Femur (tissue), 1 donor: ENCODE data around the gene CDKAL1.
"Not testable (repeated sequence)": the region's sequence is repeated elsewhere in the genome, so short reads cannot be mapped to it uniquely, and the experiment has no call there.

Experiments
- DNase-seq: peaks from one replicate; pipeline ENCODE4 v3.0.0-alpha.2; 2017

CDKAL1 gene

DNA sequence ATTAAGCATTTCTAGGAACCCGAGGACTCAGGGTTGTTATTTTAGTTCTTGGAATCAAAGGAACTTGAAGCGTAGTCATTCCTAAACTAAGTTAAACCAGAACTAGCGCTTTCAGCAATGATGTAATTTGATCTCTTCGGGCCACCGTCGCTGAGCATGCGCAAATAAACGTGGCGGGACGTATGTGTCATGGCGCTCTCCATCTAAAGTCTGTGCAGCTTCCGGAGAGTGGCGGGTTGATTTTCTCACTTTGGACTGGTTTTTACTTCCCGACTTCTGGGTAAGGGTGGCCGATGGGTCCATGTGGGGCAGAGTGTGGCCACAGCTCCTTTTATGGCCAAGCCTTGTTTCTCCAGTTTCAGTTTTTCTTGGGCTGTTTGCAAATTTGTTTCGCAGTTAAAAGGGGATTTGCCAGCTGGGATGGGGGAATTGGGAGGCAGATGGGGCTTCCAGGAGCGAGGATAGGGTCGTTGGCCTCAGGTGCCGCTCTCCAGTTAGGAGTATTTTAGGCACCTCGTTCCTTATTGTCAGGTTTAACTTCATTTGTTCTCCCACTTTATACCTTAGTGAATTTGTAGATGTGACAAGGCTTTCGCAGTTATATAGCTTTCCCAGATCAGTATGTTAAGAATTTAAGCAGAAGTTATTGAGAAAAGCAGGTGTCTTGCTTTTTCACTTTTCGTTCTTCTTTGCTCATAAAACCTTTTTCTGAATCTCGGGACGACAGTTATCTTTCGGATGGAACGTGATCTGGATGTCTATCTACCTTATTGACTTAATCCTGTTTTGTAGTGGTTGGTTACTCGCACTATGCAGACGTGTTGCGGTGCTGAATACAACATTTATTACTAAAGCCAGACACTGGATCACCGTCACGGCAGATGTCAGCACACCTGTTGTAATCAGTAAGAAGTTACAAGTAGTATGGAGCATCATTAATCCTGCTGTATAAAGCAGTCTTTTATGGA, at the start of gene CDKAL1:
Gene CDKAL1, plus strand, starts transcription at position 163 of the 968 bp plus-strand sequence. CDS start 11,894 bp downstream, outside the sequence.
- peak; percentile 94 for DNase-seq

DNA sequence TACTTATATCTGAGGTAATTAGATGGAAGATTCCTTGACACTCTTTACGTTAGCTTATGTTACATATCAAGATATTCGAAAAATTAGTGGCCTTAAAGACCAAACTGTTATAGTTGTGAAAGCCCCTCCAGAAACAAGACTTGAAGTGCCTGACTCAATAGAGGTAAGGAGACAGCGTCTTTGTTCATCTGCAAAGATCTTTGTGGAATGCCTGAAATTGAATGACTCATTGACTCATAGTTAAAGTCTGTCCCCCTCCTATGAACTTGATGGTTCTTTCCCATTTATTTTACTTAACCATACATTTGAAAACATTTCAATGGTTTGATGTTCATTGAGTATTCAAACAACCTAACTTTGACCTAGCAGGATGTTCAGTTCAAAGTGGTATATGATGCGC, 47.6 kb upstream of the CDKAL1 start:
- DNase-seq, result no peak

DNA sequence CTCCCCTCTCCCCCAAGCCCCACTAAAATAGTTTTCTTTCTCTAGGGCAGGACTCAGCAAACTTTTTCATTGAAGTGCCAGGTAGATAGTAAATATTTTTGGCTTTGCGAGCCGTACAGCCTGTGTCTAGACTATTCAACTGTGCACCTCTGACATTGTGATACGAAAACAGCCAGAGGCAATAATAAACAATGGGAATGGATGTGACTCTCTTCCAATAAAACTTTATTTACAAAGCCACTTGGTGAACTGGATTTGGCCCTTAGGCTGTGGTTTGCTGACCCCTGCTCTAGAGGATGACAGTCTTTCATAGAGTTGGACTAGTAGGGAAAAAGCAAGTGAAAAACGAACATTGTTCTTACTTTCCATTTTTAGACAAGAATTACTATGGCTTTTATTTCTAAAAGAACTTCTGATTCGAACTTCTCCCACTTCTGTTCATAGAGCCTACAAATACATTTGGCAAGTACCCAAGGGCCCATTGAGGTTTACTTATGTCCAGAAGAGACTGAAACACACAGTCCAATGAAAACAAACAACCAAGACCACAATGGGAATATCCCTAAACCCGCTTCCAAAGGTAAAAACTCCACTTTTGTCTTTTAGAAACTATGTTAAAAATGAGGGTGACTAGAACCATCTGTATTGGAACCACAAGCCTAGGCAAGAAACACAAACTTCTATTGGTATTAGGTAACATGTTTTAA, 46.4 kb upstream of the CDKAL1 start:
- no peak for DNase-seq

DNA sequence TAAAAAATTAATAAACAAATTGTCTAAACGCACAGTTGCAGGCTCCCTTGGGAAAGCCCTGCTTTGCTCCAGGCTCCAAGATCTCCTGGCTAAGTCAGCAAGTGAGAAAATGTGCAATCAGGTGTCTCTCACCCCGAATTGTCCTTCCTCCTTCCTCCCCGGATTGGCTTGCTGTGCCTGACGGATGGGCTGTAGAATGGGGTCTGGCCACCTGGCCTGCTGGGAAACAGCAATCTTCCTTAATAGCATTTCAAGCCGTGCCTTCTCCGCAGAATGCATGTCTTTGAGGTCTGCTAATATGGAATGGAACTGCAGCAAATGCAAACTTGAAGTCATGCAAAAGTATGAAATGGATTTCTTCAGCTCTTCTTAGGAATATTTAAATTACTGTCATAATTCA, 43.7 kb upstream of the CDKAL1 start:
- DNase-seq, result no peak

DNA sequence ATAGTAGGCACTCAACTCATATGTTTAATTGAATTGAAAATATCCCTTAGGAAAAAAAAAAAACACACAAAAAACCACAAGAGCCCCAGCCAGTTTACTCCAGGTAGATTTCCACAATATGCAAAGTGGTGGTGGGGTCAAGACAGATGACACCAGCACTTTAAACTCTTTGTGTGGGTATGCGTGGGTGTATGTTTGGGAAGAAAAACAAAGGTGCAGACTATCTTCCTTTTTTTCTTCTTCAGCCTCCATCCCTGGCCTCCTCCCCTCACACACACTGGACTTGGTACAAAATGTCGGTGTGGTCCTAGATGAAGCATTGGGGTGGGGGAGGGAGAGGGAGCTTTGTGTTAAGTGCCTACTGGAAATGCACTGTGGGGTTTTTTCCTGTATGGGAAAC, 42.2 kb upstream of the CDKAL1 start:
- DNase-seq, result no peak

DNA sequence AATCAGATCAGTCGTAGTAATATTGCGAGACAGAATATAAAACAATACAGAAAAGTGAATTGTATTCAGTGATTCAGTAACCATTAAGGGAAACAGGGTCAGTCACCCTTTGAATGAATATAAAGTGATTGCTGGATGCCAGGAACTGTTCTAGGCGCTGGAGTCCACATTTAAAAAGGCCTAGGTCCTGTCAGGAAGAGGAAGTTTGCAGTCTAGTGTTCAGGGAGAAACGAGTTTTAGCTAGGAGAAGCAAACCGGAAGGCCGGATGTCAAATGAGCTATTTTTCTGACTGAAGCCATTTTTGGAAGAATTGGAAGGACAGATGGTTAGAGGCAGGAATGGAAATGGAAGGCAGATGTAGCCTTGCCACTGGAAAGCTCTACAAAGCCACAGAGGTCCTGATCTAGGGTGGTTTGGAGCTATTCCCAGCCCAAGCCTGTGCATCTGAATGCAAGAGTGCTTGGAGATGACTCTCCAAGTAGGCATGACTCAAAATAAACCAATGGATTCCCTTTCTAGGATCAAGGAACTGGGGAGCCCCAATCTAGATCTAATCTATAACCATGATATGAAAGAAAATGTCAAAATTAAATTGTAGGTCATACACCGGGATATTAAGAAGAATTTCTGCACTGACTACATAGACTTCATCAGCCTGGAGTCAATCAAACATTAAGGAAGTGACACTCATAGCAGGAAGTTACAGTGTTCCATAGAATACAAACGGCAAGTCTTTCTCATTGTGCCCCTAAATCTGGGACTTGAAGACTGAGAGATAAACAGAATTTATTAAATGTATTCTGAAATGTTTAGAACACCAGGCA, 36.8 kb upstream of the CDKAL1 start:
- DNase-seq, result no peak

DNA sequence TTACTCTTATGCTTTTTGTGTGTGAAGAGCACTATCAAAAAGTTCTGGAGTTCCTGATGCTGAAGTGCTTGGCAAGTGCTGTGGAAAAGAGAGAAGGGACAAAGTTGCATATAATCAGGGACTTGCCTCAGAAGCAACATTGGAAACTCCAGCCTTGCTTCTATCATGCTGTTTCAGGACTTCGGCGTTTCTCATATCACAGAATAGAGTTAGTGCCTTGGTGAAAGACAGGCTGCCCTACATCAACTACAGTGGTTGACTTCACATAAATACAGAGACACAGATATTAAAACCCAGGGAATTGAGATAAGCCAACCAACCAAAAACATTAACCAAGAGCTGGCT, 36.2 kb upstream of the CDKAL1 start:
- DNase-seq, result no peak

DNA sequence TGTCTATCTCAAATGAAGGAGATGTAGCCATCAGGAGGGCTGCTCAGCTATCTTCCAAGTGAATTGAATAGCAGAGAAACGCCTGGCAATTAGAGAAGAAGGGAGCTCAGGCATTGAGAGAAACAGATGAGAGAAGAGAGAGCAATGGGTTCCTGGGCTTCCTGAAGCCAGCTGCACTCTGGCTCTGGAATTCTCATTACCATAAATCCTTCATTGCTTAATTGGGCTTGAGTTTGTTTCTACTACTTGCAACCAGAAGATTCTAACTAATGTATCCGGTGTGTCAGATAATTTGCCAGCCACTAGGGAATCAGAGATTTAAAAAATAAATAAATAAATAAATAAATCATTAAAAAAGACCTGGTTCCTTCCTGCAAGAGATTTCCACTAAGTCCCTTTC, 25.0 kb upstream of the CDKAL1 start:
- DNase-seq, result no peak

DNA sequence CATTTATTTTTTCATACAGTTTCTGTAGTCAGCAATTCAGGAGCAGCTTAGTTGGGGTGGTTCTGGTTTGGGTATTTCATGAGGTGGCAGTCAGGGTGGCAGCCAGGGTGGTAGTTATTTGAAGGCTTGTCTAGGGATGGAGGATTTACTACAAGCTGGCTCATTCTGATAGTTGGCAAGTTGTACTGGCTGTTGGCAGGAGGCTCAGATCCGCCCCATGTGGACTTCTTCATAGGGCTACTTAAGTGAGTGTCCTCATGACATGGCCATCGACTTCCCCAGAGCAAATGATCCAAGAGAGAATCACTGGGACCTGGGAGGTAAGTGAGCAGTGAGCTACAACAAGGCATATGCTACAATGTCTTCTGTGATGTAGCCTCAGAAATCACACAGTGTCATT, 22.4 kb upstream of the CDKAL1 start:
- DNase-seq, result no peak

DNA sequence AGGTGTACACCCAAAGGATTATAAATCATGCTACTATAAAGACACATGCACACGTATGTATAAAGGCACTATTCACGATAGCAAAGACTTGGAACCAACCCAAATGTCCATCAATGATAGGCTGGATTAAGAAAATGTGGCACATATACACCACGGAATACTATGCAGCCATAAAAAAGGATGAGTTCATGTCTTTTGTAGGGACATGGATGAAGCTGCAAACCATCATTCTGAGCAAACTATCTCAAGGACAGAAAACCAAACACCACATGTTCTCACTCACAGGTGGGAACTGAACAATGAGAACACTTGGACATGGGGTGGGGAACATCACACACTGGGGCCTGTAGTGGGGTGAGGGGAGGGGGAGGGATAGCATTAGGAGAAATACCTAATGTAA, 9.0 kb upstream of the CDKAL1 start:
- not testable (repeated sequence) for DNase-seq

DNA sequence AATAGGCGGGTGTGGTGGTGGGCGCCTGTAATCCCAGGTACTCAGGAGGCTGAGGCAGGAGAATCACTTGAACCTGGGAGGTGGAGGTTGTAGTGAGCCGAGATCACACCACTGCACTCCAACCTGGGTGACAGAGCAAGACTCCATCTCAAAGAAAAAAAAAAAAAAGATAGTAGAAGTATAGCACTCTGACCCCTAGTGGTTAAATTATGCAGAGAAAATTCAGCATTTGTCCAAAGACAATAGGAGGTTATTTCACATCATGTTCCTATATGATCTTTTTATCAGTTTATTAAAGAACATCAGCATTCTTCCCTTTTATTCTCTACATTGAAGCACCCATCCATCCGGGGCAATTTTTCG, 5.2 kb upstream of the CDKAL1 start:
- not testable (repeated sequence) for DNase-seq

DNA sequence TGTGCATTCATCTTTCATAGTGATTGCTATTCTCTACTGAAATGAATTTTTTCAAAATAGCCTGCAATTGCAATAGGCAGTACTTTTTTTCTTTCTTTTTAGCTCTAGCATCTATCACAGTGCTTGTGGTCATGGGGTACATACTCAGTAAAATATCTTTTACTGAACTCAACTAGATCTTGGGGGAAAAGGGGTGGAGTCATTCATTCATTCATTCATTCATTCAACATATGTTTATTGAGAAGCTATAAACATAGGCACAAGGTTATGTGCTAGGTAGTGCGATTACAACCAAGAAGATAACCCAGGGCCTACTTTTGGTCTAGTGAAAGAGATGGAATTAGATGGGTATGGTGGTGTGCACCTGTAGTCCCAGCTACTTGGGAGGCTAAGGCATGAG, 1.4 kb upstream of the CDKAL1 start:
- DNase-seq, result no peak

DNA sequence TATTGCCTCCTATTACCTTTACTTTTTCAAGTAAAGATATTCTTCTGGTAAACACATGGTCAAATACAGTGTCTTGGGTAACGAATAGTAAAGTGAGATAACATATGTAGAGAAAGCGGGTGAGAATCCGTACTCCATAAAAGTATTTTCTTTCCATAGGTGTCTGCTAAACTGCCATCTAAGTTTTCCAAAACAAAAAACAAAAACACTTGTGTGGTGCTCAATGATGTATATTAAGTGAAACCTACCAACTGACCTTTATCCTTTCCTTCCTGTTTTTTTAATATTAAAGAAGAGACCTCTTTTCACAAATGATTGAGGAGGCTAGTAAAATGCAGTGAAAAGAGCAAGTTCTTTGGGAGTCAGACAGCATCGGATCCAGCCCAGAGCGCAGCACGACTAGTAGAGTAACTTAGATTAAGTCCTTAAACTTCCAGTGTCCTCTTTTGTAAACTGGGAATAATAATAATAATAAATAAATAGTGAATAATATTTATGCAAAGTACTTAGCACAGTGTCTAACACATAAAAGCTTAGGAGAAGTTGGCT, 437 bp upstream of the CDKAL1 start:
- no peak for DNase-seq

DNA sequence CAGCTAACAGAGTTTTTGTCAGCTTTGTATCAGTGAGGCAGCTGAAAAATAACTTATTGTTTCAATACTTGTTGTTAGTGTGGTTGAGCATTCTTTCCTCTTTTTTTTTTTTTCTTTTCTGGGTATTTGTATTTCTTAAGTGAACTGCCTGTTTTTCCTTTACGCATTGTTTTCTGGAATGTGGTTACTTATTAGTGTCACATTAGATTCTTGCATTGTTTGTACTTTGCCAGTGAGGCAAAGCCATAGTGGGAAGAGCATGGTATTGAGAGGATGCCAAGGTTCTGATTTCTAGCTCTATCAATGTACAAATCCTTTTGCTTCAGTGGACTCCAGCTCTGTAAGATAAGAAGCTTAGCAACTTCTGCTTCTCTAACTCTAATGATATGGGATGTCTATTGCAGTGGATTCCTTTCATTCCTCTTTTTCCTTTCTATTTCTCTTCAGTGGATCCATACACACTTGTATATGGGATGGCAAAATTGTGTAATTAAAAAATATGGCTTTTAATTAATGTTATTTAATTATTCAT, 3.9 kb downstream of the CDKAL1 start:
- DNase-seq, result no peak

DNA sequence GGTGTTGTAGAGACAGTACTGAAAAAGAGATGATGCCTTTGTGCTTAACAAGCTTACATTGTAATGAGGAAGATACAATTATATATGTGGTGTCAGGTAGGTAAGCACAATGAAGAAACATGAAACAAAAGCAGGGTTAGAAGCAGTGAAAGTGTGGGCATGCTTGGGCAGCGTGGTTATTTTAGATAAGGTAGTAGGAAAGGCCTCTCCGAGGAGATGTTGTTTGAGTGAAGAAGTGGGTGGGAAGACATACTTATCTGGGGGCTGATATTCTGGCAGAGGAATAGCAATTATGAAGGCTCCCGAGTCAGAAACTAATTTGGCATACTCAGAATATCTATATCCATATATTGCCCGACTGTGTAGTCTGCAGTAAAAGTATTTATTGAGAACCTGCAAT, 4.7 kb downstream of the CDKAL1 start:
- no peak for DNase-seq

DNA sequence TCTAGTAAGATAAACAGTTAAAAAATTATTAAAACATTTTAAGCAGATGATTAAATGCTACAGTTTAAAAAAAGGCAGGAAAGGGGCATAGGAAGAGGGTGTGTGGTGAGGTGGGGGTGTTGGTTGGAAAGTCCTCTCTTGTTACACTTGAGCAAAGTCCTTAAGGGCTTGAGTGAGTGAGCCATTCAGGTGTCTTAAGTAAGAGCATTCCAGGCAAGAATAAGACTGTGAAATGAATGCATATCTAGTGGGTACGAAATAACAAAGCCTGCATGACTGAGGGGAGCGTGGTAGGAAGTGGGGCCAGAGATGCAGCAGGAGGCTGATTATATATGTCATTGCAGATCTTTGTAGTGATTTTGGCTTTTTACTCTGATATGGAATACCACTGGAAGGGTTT, 5.1 kb downstream of the CDKAL1 start:
- DNase-seq, result no peak

DNA sequence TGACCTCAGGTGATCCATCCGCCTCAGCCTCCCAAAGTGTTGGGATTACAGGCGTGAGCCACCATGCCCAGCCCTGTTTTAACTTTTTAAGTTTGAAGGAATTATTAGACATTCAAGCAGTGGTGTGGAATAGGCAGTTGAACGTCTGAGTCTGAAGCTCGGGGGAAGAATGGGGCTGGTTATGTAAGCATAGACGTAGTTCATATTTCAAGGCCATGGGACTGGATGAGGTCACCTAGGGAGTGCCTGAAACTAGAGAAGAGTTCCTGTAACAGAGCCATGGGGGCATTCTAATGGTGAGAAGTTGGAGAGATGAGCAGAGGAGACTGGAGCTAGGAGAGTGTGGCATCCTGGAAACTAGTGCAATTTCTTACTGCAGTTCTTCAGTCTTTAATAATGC, 6.4 kb downstream of the CDKAL1 start:
- DNase-seq, result no peak

DNA sequence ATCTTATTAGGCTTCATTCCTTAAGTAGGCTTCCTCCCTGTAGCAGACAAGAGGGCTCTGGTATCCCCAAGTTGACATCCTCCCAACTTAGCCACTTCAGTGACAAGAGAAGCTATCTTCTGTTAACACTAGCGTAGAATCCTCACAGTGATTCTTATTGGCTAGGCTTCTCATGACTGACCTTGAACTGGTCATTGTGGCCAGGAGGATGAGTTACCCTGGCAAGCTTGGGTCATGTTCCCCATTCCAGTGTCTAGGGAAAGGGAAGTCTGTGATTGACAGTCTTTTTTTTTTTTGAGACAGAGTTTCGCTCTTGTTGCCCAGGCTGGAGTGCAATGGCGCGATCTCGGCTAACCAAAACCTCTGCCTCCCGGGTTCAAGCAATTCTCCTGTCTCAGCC, 7.1 kb downstream of the CDKAL1 start:
- DNase-seq, result no peak

DNA sequence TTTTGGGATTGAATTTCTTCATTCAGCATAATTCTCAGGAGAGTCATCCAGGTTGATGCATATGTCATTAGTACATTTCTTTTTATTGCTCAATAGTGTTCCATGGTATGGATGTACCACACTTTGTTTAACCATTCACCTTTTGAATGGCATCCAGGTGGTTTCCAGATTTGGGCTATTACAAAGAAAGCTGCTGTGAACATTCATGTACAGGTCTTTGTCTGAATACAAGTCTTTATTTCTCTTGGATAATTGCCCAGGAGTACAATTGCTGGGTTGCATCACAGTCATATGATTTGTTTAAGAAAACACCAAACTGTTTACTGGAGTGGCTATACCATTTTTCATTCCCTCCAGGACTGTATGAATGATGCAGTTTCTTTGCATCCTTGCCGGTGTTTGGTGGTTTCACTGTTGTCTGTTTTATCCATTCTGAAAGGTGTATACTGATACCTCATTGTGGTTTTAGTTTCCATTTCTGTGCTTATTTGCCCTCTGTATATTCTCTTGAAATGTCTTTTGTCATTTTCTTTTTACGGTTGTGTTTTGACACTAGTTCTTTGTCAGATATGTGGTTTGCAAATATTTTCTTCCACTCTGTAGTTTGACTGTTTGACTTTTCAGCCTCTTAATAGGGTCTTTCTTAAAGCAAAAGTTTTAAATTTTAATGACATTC, 8.8 kb downstream of the CDKAL1 start:
- no peak for DNase-seq

DNA sequence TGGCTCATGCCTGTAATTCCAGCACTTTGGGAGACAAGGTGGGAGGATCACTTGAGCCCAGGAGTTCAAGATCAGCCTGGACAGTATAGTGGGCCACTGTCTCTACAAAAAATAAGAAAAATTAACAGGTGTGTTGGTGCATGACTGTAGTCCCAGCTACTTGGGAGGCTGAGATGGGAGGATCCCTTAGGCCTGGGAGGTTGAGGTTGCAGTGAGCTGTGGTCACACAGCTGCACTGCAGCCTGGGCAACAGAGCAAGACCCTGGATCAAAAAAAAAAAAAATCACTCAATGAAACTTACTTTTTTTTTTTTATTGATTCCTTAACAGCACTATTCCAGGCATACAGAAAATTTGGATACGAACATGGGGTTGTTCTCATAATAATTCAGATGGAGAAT, 14.0 kb downstream of the CDKAL1 start:
- no peak for DNase-seq

DNA sequence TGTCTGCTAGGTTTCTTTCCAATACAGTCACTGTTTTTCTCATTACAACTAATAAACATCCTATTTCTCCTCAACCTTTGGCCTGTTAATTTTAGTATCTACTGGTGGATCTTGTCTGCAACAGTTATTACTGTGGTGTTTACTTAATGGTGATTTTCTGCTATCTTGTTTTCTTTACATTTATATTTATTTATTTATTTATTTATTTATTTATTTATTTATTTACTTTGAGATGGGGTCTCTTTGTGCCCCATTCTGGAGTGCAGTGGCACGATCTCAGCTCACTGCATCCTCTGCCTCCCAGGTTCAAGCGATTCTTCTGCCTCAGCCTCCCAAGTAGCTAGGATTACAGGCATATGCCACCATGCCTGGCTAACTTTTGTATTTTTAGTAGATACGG, 15.1 kb downstream of the CDKAL1 start:
- DNase-seq, result not testable (repeated sequence)

DNA sequence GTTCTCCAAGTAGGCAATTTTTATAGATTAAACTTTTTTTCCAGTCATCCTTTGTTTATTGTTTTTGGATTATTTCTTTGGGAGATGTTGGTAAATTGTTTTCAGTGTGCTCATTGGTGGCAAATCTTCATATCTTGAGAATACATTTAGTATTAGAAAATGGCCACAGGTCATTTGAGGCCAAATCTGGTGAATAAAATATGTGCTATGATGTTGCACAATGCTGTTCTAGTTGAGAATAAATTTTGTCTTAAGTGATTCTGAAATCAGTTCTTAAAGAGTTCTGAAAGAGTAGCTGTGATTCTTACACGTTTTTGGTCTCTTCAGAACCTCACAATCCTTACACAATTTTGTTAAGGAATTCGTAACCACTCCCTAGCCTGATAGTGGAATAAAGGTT, 20.1 kb downstream of the CDKAL1 start:
- no peak for DNase-seq
